Bone marrow (tissue), 2 donors: ENCODE data around the gene AK9.
"Not testable (repeated sequence)": the region's sequence is repeated elsewhere in the genome, so short reads cannot be mapped to it uniquely, and the experiment has no call there.

Experiments used
- DNase-seq, 2 donors: peaks; one replicate each; lab custom pipeline; 2025; lab: John Stamatoyannopoulos, UW

AK9 gene

DNA sequence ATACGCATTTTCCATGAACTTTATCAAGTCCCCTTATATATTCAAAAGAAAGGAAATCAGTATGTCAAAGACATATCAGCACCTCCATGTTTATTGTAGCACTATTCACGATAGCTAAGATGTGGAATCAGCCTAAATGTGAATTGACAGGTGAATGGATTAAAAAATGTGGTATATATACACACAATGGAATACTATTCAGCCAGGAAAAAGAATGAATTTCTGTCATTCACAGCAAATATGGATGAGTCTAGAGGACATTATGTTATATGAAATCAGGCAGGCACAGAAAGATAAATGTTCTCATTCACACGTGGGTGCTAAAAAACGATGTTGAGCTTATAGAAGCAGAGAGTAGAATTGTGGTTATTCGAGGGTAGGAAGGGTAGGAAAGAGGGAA lies 5.4 kb upstream of the AK9 start:
- DNase-seq = no peak

DNA sequence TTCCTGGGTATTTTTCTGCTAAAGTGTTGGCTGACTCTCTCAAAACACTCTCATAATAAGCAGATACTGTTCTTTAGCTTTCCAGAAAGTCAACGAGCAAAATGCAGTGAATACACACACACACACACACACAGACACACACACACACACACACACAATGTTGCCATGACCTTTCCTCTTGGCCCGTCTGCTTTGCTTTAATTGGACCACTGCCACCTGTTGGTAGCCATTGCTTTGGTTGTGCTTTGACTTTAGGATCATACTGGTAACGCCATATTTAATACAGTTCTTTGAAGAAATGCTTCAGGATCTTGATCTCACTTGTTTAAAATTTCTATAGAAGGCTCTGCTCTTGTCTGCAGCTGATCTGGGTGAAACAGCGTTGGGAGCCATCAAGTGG lies 4.5 kb upstream of the AK9 start:
- no peak for DNase-seq

DNA sequence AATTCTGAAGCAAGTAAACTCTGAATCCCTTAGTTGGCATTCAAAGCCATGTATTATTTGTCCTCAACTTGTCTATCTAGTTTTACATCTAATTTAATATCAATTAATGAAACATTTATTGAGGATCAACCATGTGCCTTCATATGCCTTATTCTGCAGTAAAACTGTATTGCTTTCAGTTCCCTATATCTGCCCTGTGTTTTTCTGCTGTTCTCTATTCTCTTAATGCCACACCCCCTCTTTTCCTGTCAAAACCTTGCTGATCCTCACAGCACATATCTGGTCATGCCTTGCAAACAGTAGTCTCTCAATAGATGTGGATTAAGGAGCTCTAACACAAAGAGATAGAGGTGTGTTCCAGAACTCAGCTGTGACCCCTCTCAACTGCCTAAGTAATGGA lies 2.1 kb upstream of the AK9 start:
- DNase-seq = no peak

DNA sequence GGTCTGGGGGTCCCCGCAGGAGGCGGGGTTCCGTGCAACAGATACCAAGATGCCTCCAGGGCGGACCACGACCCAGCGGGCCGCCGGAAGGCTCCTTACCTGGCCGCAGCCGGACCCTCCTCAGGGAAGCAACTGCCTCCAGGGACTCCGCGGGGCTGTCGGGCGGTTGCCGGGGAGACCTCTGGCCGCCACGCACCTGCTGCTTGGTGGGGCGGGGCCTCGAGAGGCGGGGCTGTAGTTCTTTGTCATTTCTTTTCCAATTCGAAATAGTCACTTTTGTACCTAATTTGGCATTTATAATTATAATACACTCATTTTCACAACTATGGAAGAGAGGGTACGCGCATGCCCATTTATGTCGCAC lies 647 bp downstream of the AK9 start:
- peak in 1 of 2 donors; percentile 15 for DNase-seq

DNA sequence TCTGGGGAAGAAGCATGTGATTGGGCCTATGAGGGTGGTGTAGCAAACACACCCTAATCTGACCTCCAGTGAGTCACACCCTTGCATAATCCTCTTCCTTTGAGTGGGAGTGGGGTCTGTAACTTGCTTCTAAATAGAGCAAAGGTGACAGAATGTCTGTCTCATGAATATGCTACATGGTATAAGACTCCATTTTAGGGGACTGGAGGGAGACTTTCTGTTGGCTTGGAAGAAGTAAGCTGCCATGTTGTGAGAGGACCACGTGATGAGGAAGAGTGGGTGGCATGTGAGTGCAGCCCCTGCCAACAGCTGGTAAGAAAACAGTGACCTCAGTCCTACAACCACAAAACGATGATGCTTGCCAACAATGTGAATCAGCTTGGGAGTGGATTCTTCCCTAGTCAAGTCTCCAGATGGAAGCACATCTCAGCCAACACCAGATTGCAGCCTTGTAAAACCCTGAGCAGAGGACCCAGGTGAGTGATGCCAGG lies 3.7 kb downstream of the AK9 start:
- DNase-seq = no peak

DNA sequence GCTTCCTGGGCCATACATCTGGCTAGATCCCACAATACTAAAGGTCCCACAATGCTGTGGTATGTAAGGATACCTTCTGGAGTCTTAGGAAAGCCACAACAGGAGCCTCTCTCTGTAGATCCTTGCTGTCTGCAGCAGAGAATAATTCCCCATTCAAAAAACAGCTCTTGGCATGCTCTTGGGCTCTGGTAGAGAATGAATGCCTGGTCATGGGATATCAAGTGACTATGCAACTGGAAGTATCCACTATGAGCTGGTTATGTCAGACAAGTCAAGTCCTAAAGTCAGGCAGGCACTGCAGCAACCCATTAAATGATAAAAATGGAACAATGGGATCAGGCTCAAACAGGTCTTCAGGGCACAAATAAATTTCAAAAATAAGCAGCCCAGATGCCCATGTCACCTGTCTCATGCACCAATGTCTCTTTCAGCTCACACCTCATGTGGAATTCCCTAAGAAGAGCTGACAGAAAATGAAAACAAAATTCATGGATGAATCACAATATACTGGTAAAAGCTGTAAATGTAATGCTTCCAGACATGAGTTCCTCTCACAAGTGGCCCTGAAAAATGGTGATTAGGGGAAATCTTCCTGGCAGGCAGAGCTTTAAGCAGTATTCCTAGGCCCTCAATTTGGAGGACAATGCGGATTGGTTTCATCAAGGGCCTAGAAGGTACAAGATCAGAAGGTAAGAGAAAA lies 4.3 kb downstream of the AK9 start:
- no peak for DNase-seq

DNA sequence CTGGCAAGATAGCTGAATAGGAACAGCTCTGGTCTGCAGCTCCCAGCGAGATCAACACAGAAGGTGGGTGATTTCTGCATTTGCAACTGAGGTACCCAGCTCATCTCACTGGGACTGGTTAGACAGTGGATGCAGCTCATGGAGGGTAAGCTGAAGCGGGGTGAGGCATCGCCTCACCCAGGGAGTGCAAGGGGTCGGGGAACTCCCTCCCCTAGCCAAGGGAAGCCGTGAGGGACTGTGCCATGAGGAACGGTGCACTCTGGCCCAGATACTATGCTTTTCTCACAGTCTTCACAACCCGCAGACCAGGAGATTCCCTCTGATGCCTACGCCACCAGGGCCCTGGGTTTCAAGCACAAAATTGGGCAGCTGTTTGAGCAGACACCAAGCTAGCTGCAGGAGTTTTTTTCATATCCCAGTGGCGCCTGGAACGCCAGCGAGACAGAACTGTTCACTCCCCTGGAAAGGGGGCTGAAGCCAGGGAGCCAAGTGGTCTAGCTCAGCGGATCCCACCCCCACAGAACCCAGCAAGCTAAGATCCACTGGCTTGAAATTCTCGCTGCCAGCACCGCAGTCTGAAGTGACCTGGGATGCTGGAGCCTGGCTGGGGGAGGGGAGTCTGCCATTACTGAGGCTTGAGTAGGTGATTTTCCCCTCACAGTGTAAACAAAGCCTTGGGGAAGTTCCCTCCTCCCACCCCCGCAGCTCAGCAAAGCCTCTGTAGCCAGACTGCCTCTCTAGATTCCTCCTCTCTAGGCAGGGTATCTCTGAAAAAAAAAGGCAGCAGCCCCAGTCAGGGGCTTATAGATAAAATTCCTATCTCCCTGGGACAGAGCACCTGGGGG lies 12.1 kb downstream of the AK9 start:
- not testable (repeated sequence) for DNase-seq

DNA sequence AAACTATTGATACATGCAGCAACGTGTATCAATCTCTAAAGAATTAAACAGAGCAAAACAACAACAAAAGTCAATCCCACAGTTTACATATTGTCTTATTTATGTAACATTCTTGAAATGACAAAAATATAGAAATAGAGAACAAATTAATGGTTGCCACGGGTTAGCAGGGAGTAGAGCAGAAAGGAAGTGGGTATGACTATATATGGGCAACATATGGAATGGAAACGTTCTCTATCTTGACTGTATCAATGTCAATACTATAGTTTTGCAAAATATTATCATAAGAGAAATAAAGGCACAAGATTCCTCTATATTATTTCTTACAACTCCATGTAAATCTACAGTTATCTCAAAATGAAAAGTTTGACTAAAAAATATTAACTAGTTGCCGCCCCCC lies 12.8 kb downstream of the AK9 start:
- DNase-seq = no peak

DNA sequence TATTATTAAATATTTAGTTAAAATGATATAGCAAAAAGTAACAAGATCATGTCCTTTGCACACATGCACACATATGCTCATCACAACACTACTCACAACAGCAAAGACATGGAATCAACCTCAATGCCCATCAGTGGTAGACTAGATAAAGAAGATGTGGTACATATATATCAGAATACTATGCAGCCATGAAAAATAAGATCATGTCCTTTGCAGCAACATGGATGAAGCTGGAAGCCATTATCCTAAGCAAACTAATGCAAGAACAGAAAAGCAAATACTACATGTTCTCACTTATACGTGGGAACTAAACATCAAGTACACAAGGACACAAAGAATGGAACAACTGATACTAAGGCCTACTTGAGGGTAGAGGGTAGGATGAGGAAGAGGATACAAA lies 14.3 kb downstream of the AK9 start:
- DNase-seq = no peak

DNA sequence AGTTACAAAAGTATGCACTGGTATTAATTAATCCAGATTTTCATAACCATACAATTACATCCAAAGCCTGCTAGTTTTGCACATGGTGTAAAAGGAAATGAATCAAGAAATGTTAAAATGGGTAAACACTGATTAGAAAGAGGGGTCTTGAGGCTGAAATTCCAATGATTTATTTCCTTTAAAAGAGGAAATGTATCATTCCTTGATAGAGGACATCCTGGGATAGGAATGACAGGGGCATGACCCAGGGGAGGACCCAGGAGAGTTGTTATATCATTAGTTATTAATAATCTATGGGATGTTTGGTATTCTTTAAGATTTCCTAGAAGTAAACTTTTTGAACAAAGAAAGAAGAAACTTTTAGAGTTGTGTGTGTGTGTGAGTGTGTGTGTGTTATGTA lies 18.2 kb downstream of the AK9 start:
- no peak for DNase-seq

DNA sequence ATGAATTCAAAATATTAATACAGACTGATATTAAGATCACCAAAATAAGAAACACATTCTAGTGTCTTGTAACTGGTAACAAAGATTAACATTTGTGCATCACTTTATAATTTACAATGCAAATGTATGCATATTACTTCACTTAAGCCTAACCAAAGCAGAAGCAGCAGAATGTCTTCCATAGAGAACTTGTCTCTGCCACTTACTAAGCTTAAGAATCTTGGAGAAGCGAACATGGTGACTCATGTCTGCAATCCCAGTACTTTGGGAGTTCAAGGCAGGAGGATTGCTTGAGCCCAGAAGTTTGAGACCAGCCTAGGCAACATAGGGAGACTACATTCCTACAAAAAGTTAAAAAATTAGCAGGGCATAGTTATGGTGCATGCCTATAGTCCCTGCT lies 18.8 kb downstream of the AK9 start:
- no peak for DNase-seq

DNA sequence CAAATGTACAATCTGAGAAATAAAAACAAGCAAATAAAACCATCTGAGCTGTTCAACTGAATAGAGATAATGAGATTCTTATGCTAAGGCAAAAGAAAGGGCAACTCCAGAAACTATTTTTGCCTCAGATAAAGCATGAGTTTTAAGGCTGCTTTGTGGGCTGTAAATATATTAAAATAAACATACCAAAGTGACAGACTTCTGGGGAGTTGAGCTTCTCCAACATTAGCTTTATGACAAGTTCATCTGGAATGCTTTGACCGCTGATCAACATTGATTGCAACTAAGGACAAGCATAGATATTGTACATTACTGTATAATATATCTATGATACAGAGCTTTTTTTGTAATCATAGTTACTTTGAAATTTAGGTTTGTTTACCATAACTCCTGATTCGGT lies 19.3 kb downstream of the AK9 start:
- DNase-seq = no peak

DNA sequence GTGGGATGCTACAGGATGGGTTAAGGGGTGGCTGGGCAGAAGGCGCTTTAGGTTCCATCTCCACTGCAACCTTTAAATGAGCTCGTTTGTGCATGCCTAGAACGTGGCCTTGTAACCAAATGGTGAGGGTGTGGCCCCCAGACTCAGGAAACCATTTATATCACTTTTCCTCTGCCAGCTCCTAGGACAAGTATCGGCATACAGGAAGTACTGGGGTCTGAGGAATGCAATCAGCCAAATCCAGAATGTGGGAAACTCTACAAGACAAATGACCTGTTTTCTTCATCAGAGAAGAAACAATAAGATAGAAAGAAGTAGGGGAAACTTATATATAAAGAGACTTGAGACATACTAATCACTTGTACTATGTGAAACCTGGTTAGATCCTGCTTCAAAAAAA lies 21.2 kb downstream of the AK9 start:
- DNase-seq = no peak

DNA sequence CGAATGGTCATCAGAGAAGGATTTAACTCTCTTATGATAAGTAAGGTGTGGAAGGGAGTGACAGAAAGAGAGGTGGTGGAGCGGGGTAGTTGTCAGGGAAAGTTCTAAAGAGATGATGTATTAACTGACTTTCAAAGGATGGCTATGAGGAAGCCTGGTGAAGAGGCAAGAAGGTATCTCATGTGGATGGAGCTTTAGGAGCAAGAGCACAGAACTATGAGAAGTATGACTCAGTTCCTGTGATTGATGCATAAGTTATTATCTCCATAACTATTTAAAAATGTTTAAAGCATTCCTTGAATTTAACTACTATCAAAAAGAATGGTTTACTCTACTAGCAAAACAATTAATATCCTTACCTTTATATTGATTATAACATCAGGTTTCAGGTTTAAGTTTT lies 28.8 kb downstream of the AK9 start:
- no peak for DNase-seq

DNA sequence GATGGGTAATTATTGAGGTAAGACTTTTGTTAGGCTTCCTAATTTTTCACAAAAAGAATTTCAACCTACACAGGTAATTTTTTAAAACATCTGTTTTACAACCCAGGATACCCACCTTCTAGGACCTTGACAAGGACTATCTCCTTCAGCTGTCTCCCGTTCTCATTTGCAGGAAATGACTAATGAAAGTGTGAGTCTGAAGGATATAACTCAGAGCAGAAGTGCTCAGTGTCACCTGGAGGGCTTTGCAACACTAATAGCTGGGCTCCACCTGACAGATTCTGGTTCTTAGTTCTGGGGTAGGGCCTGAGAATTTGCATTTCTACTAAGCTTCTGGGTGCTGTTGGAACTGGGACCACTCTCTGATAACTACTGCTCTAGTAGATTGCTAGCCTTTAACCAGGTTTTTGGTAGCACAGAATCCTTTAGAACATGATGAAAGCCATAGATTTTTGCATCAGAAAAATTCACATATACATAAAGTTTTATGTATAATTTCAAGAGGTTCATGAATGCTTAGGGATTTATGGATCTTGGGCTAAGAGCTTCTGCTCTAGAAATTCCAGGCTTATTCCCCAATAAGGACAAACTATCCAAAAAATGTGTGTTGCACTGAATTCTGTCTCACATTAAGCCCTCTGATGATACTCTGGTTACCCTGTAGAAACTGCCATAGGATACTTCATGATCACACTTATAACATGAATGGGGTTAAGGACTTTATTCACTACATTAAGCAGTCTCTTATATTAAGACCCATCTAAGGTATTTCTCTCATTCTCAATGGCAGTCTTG lies 30.3 kb downstream of the AK9 start:
- no peak for DNase-seq

DNA sequence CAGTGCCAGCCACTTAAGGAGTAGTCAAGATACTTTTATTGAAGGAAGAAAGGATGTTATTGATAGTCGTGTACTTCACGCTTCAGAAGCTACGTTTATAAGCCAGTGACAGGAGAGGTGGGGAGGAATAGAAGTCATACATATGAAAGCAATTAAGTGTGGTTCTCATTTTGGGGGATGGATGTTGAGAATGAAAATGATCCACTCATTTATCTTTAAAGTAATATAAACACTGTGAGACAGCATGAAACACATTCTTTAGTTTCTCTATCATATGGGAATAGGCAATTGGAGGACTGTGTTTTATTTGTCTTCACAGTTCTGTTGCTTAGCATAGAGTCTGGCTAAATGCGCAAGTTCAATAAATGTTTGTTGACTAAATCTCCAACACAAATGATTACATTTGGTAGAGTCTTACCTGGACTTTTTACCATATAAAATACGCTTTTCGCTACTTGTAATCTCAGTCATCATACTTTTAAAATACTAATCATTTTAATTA lies 35.2 kb downstream of the AK9 start:
- DNase-seq = no peak

DNA sequence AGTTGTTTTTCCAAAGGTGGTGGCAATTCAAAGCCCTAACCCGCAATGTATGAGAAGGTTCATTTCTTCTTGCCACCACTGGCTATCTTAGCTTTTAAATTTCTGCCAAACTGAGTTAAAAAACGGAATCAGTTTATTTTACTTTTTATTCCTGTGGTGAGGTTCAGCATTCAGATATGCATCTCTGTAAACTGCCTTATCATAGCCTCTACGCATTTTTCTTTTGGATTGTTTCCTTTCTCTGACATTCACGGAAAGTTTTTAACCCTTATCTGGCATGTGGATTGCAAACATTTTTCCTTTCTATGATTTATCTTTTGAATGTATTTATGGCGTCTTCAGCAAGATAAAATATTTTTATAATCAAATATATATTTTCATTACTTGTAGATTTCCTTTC lies 37.7 kb downstream of the AK9 start:
- DNase-seq = no peak

DNA sequence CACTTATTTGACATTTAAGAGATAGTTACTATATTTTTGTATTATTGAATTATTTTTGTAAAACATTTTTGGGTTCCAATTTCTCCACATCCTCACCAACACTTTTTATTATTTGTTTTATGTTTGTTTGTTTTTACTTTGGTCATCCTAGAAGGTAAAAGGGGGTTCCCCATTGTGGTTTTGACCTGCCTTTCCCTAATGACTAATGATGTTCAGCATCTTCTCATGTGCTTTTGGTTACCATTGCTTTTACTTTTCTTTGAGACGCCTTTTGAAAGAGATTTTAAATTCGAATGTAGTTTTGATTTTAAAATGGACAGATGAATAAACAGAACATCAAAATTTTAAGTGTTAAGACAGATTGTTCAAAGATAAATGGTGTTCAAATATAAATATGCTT lies 46.9 kb downstream of the AK9 start:
- DNase-seq = no peak

DNA sequence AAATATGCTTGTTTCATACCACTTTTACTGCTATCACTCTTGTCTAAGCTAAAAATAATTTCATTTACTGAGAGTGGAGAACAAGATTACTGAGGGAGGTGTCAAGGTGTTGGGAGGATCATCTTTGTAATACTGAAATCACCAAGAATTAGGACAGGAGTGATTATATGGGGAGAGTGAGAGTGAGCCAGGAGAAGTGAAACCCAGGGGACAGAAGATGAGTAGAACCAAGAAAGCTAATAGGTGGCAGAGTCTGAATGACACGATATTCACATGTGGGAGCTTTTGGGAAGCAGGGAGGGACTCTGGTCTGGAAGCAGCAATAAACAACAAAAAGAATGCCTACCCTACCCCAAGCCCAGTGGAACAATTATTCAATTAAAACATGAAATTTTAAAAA lies 58.6 kb downstream of the AK9 start:
- DNase-seq = no peak

DNA sequence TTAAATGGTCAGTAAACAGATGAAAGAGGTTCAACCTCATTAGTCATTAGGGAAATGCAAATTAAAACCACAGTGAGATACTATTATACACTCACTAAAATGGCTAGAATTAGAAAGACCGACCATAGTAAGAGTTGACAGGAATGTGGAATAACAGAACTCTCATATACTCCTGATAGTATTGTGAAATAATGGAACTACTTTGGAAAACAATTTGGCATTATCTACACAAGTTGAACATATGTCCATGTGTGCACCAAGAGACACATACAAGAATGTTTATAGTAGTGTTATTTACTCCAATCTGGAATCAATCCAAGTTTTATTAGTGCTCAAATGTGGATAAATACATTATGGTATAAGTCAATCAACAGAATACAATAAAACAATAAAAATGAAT lies 59.6 kb downstream of the AK9 start:
- DNase-seq = no peak

DNA sequence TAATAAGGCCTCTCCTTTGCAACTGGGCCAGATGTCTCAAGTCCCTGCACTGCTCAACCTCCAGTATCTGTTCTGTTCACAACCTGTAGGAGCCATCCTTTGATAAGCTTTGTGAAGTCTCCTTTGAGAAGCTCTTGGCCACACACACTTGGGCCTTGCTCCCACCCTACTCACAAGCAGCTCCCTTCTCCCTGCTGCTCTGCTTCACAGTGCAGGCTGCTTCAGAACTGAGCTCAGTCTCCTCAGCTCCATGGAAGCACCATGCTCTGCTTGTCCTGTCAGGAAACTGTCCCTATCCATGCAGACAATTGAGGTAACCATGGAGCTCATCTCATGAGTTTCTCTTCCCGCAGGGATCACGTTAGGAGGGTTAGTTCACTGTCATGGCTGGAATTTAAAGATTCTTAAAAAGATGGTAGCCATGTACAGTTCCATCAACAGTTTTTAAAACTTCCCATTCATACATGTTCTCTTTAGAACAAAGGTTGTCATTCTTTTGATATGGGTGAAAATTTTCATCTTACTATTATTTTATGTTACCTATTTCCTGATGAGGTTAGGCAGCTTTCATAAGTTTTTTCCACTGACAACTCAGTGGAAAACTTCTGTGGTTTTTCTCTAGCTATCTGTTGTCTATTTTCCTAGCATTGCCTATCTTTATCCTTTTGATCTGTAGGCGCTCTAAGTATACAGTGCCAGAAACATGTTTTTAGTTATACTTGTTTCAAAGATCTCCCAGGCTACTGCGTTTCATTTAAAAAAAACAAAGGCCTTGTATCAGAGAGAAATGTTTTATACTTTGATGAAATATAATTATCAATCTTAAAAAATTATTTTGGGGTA lies 62.6 kb downstream of the AK9 start:
- no peak for DNase-seq

DNA sequence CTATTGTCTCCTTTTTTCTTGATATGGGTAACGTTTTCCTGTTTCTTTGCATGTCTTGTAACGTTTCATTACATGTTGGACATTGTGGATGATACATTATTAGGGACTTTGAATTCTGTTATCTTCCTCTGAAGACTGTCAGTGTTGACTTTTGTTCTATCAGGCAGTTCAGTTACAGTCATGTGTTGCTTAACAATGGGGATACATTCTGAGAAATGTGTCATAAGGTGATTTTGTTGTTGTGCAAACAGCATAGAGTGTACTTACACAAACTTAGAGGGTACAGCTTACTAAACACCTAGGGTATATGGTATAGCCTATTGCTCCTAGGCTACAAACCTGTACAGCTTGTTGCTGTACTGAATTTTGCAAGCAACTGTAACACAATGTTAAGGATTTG lies 64.7 kb downstream of the AK9 start:
- no peak for DNase-seq
